LNCAP (cell line): ENCODE results near the gene CAMK1.

Experiments
- TF ChIP-seq, protein P1 (sequence below): fragments of 450-650 bp; IDR thresholded peaks from 2 replicates; pipeline ENCODE4 v1.5.1; 2017; ENCODE audit warnings: mild to moderate bottlenecking

Gene CAMK1

DNA sequence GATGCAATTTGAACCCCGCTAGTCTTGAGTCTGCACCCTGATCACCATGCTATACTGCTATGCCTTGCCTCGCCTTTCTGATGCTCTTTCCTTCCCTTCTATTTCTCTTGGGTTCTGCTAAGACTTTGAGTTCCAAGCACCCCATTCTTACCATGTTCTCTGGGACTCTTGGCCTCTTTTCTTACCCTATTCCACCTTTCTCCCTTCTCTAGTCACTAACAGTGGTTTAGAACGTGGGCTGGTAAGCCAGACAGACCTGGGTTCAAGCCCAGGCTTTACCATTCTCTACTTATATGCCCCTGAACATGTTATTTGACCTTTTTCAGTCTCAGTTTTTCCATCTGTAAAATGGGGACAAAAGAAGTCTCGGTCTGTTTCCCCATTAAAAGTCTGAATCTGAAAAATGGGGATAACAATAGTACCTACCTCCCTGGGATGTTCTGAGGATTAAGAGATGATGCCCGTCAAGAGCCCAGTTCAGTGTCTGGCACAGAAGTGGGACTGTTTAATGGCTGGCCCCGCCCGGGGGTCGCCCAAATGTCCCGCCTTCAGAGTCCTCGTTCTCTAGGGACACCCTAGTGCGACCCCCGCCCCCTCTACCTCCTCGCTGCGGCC lies 22.1 kb upstream of the CAMK1 start:
- TF ChIP-seq, protein P1, sequence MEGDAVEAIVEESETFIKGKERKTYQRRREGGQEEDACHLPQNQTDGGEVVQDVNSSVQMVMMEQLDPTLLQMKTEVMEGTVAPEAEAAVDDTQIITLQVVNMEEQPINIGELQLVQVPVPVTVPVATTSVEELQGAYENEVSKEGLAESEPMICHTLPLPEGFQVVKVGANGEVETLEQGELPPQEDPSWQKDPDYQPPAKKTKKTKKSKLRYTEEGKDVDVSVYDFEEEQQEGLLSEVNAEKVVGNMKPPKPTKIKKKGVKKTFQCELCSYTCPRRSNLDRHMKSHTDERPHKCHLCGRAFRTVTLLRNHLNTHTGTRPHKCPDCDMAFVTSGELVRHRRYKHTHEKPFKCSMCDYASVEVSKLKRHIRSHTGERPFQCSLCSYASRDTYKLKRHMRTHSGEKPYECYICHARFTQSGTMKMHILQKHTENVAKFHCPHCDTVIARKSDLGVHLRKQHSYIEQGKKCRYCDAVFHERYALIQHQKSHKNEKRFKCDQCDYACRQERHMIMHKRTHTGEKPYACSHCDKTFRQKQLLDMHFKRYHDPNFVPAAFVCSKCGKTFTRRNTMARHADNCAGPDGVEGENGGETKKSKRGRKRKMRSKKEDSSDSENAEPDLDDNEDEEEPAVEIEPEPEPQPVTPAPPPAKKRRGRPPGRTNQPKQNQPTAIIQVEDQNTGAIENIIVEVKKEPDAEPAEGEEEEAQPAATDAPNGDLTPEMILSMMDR = no peak

DNA sequence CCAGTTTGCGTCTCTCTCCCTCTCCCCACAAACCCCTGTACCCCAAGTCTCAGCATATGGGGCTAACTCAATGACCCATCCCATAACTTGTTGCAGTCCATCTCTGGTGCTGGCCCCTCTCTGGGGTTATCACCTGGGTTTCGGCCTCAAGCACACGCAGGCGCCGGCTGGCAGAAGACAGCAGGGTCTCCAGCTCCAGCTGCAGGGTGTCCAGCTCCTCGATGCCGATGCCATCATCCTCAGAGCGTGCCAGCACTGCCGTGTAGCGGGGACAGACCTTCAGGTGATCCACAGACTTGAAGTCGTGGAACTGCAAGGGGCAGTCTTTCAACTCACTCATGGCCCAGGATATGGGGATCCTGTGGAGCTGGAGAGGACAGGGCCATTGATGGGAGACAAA lies 21.4 kb upstream of the CAMK1 start:
- TF ChIP-seq, protein P1 = no peak

DNA sequence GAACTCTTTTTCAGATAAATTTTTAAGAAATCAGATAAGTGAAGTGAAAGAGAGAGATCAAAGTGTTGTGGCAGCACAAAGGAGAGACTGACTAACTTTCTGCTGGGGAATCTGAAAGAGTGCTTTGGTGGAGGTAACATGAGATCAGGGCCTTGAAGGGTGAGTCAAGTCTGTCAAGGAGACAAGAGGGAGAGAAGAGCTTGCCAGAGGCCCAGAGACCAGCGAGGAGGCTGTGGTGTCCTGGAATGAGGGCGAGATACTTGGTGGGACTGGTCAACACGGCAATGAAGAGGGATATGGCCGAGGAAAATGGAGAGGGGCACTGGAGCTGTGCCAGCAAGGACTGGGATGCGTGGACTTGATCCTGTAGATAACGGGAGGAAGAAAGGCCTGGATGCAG lies 18.0 kb upstream of the CAMK1 start:
- TF ChIP-seq, protein P1 = no peak

DNA sequence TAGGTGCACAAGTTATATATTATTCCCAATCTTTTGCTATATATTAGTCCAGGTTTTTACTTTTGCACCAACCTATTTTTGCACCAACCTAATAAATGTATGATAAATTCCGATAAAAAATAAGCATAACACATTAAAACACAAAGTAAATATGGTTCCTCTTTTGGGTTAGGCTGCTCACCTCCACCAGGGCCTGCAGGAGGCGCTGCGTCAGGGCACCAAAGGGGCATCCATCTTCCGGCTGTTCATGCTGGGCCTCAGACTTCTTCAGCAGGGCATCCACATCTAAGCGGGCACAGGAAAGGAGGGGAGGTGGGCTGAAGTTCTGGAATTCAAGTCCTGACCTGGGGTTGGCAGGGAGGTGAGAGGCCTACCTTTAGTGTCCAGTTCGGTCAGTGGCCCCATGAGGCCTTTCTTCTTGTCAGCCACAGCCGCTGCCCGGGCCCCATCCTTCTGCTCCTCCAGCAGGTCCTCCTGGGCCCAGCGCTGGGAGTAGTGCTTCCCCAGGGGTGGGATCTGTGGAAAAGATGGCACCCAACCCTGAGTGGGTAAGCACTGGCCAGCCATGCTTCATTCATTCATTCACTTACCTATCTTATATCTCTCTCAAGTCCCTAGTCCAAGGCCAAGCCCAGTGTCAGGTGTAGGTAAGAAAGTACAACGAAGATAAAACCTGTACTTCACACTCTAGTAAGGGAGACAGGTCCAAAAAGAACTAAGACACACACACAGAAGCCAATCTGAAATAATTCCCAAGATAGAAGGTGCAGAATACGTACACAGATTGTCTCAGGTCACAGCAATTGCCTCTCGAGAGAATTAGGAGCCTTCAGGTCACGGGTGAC lies 17.3 kb upstream of the CAMK1 start:
- TF ChIP-seq, protein P1 = no peak; the same call in 1 of the 2 replicates

DNA sequence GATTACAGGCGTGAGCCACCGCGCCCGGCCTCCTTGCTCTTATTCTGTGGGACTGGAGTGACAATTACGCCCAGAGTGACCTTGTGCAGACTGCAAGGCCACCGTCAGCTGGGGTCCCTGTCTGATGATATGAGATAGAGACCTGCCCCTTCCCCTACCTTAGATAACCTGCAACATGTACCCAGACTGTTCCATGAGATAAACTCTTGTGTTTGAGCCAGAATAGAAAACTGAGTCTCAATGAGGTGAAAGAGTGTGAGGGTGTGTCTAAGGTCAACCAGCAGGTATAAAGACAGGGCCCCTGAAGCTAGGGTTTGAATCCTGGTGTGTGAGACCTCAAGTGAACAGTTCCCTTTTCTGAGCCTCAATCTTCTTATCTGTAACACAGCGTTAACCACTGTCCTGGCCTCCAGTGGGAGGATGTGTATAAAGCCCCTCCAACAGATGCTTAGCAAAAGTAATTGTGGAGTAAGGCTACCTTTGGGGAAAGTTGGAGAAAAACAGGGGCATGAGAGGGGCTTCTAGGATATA lies 16.5 kb upstream of the CAMK1 start:
- TF ChIP-seq, protein P1 = no peak

DNA sequence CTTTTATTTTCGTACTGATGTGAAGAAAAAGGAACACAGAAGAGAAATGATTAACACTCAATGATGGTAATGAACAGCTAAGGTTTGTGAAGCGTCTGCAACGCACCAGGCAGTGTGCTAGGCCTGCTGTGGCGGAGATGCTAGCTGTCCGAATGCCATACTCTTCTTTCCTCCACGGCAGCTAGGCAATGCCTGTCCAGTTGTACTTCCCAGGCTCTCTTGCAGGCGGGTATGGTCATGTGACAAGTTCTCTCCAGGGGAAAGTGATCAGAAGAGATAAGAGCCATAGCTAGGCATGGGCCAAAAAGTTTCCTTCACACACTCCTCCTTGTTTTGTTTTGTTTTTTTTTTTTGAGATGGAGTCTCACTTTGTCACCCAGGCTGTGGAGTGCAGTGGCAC lies 15.9 kb upstream of the CAMK1 start:
- TF ChIP-seq, protein P1 = no peak

DNA sequence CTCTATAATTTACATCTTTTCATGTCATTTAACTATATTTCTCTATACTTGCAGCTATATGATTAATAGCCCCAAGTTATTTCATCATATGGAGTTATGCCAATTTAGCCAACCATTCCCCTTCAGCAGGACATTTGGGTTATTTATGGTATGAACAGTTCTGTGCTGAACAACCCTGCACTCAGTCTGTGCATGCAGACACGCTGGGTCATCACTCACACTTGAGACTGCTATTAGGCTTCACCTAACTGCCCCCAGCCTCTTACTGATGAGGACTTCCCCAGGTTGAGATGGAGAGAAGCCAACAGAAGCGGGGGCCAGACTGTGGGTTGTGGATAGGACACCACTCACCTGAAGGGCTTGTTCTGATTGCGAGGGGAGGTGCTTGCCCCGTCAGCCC lies 15.2 kb upstream of the CAMK1 start:
- TF ChIP-seq, protein P1 = no peak
